H1 (cell line): ENCODE measurements around the gene HMCN2. TPM values are rescaled to one million over a fixed set of nuclear protein-coding genes. Genes with fewer than 3 reads are reported as not detected.

Experiments used
- CTCF ChIA-PET: fragments of 300-600 bp; sonication (Branson Sonifier 250); formaldehyde crosslinking; loops from one replicate; lab custom pipeline; 2021; ENCODE audit not compliant: partially characterized antibody; lab: Charles Lee
- POLR2A ChIA-PET: fragments of 300-600 bp; sonication (Branson Sonifier 250); formaldehyde crosslinking; loops from one replicate; lab custom pipeline; 2021; ENCODE audit warnings: inconsistent platforms; ENCODE audit not compliant: partially characterized antibody; lab: Charles Lee
- DNase-seq, 2 experiments: peaks; one replicate each; pipeline versions ENCODE4 v3.0.0 to v3.0.0-alpha.2; 2010 to 2022; ENCODE audit warnings: low spot score in 2 of 2, low read depth in 1 of 2, mixed read lengths in 1 of 2
- FAIRE-seq: peaks from 2 replicates; lab custom pipeline; 2011; peaks lifted over from hg19 to GRCh38; lab: Jason Lieb, UNC
- H2AFZ ChIP-seq: 2 replicates; pipeline ENCODE4 v1.8.1; 2012; ENCODE audit warnings: low read length, inconsistent platforms
- H2AK5ac ChIP-seq: 2 replicates; pipeline ENCODE4 v1.6.1; 2013; ENCODE audit warnings: low read depth, low read length
- H2BK120ac ChIP-seq: replicated peaks from 2 replicates; pipeline ENCODE3; 2013; ENCODE audit warnings: low read depth, low read length, inconsistent platforms
- H2BK12ac ChIP-seq: 2 replicates; pipeline ENCODE4 v1.6.1; 2013; ENCODE audit warnings: low read depth, low read length
- H2BK15ac ChIP-seq: 2 replicates; pipeline ENCODE4 v1.6.1; 2013; ENCODE audit warnings: low read length
- H2BK20ac ChIP-seq: 2 replicates; pipeline ENCODE4 v1.6.1; 2013; ENCODE audit warnings: low read length
- H2BK5ac ChIP-seq: 2 replicates; pipeline ENCODE4 v1.6.1; 2013; ENCODE audit warnings: low read depth, low read length
- H3K14ac ChIP-seq: 2 replicates; pipeline ENCODE4 v1.6.1; 2013; ENCODE audit warnings: inconsistent platforms; ENCODE audit not compliant: insufficient read length
- H3K18ac ChIP-seq: 2 replicates; pipeline ENCODE4 v1.6.1; 2013; ENCODE audit warnings: low read length; ENCODE audit errors: extremely low read depth
- H3K23ac ChIP-seq: 2 replicates; pipeline ENCODE4 v1.6.1; 2013; ENCODE audit warnings: inconsistent platforms; ENCODE audit not compliant: insufficient read length
- H3K23me2 ChIP-seq: 2 replicates; pipeline ENCODE4 v1.6.1; 2013; ENCODE audit warnings: low read depth, low read length
- H3K27ac ChIP-seq: 2 replicates; pipeline ENCODE4 v1.6.1; 2011; ENCODE audit warnings: low read depth, low read length, inconsistent platforms
- H3K27me3 ChIP-seq, 4 experiments: replicated peaks in 1 of 4; 1 replicate in 1 of 4; 2 replicates in 3 of 4; pipeline versions ENCODE4 v1.6.1 to v1.8.1; 2011 to 2013; ENCODE audit warnings: low read length in 3 of 4, mild to moderate bottlenecking in 3 of 4, inconsistent platforms in 2 of 4, mixed read lengths in 2 of 4, moderate library complexity in 1 of 4; ENCODE audit not compliant: control insufficient read depth in 3 of 4, insufficient read depth in 3 of 4; ENCODE audit errors: extremely low read depth in 1 of 4
- H3K36me3 ChIP-seq, 4 experiments: 2 replicates each; pipeline versions ENCODE4 v1.6.1 to v1.8.1; 2011 to 2013; ENCODE audit warnings: mild to moderate bottlenecking in 4 of 4, low read length in 3 of 4, moderate library complexity in 2 of 4, control low read depth in 1 of 4, inconsistent platforms in 1 of 4; ENCODE audit not compliant: insufficient read depth in 4 of 4, control insufficient read depth in 2 of 4
- H3K4ac ChIP-seq: replicated peaks from 2 replicates; pipeline ENCODE3; 2013; ENCODE audit warnings: low read length, low read depth, mixed read lengths, inconsistent platforms; ENCODE audit not compliant: insufficient read length
- H3K4me1 ChIP-seq, 4 experiments: replicated peaks in 1 of 4; 1 replicate in 1 of 4; 2 replicates in 3 of 4; pipeline versions ENCODE4 v1.6.1 to v1.8.1; 2011 to 2013; ENCODE audit warnings: low read length in 3 of 4, inconsistent platforms in 2 of 4, mixed read lengths in 1 of 4; ENCODE audit not compliant: insufficient read depth in 4 of 4, control insufficient read depth in 3 of 4
- H3K4me2 ChIP-seq, 2 experiments: 2 replicates each; pipeline versions ENCODE4 v1.6.1 to v1.8.1; 2011 to 2013; ENCODE audit warnings: low read depth in 2 of 2, low read length in 2 of 2, control low read depth in 1 of 2, inconsistent platforms in 1 of 2, mild to moderate bottlenecking in 1 of 2; ENCODE audit not compliant: insufficient read depth in 1 of 2
- H3K4me3 ChIP-seq, 4 experiments: fragments of 200-600, 300-600 bp in 1 of 4; sonication (generic), shearing (Covaris generic), sonication (Bioruptor Twin) in 1 of 4; 2 replicates each; pipeline versions ENCODE4 v1.5.1 to v1.8.1; 2011 to 2016; ENCODE audit warnings: low read length in 4 of 4, low read depth in 3 of 4, control low read depth in 2 of 4, inconsistent platforms in 2 of 4, mild to moderate bottlenecking in 2 of 4, mixed read lengths in 1 of 4, moderate library complexity in 1 of 4; ENCODE audit not compliant: insufficient read depth in 2 of 4; ENCODE audit errors: extremely low read depth in 1 of 4
- H3K56ac ChIP-seq: replicated peaks from 2 replicates; pipeline ENCODE3; 2013; ENCODE audit warnings: low read depth, mild to moderate bottlenecking, mixed read lengths, low read length, inconsistent platforms; ENCODE audit not compliant: insufficient read length
- H3K79me1 ChIP-seq: 2 replicates; pipeline ENCODE4 v1.6.1; 2013; ENCODE audit warnings: low read depth, low read length, control low read depth
- H3K79me2 ChIP-seq, 2 experiments: 2 replicates each; pipeline versions ENCODE4 v1.6.1 to v1.8.1; 2012 to 2013; ENCODE audit warnings: low read length in 2 of 2, mild to moderate bottlenecking in 2 of 2, inconsistent platforms in 1 of 2; ENCODE audit not compliant: insufficient read depth in 2 of 2, control insufficient read depth in 1 of 2
- H3K9ac ChIP-seq, 4 experiments: replicated peaks in 1 of 4; 1 replicate in 1 of 4; 2 replicates in 3 of 4; pipeline versions ENCODE4 v1.6.1 to v1.8.1; 2011 to 2013; ENCODE audit warnings: low read depth in 3 of 4, low read length in 3 of 4, control low read depth in 2 of 4, mild to moderate bottlenecking in 2 of 4, moderate library complexity in 2 of 4, inconsistent platforms in 1 of 4; ENCODE audit errors: extremely low read depth in 1 of 4
- H3K9me3 ChIP-seq, 2 experiments: 2 replicates each; pipeline versions ENCODE4 v1.6.1 to v1.8.1; 2012 to 2013; ENCODE audit warnings: mild to moderate bottlenecking in 2 of 2, moderate library complexity in 2 of 2, control low read depth in 1 of 2, inconsistent platforms in 1 of 2, low read depth in 1 of 2, low read length in 1 of 2, mixed read lengths in 1 of 2; ENCODE audit not compliant: insufficient read depth in 2 of 2
- H4K20me1 ChIP-seq, 2 experiments: replicated peaks in 1 of 2; 2 replicates each; pipeline versions ENCODE3 to v1.8.1; 2011 to 2013; ENCODE audit warnings: inconsistent platforms in 2 of 2, low read length in 2 of 2, mild to moderate bottlenecking in 1 of 2; ENCODE audit not compliant: insufficient read depth in 2 of 2, control insufficient read depth in 1 of 2
- H4K5ac ChIP-seq: 2 replicates; pipeline ENCODE4 v1.6.1; 2013; ENCODE audit warnings: low read length, low read depth, mixed read lengths, inconsistent platforms; ENCODE audit not compliant: insufficient read length
- H4K8ac ChIP-seq: 2 replicates; pipeline ENCODE4 v1.8.0; 2013; ENCODE audit warnings: mild to moderate bottlenecking, moderate library complexity, low read length, inconsistent platforms; ENCODE audit not compliant: insufficient read depth; ENCODE audit errors: extremely low read depth
- H4K91ac ChIP-seq: replicated peaks from 2 replicates; pipeline ENCODE3; 2013; ENCODE audit warnings: low read length, mixed read lengths, inconsistent platforms; ENCODE audit not compliant: insufficient read length
- CEBPB ChIP-seq: IDR thresholded peaks from 2 replicates; pipeline ENCODE4 v1.6.1; 2012; ENCODE audit warnings: low read depth, low read length
- CREB1 ChIP-seq: IDR thresholded peaks from 2 replicates; pipeline ENCODE4 v1.6.1; 2012; ENCODE audit warnings: inconsistent platforms
- EZH2 ChIP-seq: fragments of 200-600 bp; sonication (generic); IDR thresholded peaks from 2 replicates; pipeline ENCODE4 v1.7.1; 2012; ENCODE audit warnings: low read depth, mild to moderate bottlenecking, moderate library complexity, low read length, inconsistent platforms; ENCODE audit not compliant: severe bottlenecking
- JUND ChIP-seq: IDR thresholded peaks from 2 replicates; pipeline ENCODE4 v1.6.1; 2011; ENCODE audit warnings: mild to moderate bottlenecking, improper control_type of control experiment, low read length
- RFX5 ChIP-seq: IDR thresholded peaks from 2 replicates; pipeline ENCODE4 v1.6.1; 2011; ENCODE audit warnings: low read depth, low read length, improper control_type of control experiment, borderline replicate concordance
- WGBS, 2 experiments: shearing (Covaris generic) in 1 of 2; methylation state at CpG; one replicate each; pipeline versions ENCODE4 v1.1.6 to v1.1.7; 2013 to 2015; ENCODE audit warnings: low lambda C conversion rate in 2 of 2, mixed read lengths in 2 of 2, inconsistent platforms in 1 of 2, low coverage in 1 of 2, missing lambda C conversion rate in 1 of 2; ENCODE audit not compliant: insufficient replicate concordance in 2 of 2, insufficient coverage in 1 of 2, insufficient read length in 1 of 2; ENCODE audit errors: extremely low coverage in 1 of 2, missing lambda C conversion rate in 1 of 2; 5-methylcytosine and 5-hydroxymethylcytosine counted together
- polyA plus RNA-seq, 7 experiments: library from polyadenylated mRNA; depleted of rRNA in 3 of 7; stranded (reverse) in 5 of 7; unstranded in 2 of 7; fragments of >200 nt in 5 of 7; fragments of 200-250 nt in 2 of 7; gene quantifications; 1 replicate in 5 of 7; 2 replicates in 1 of 7; 4 replicates in 1 of 7; pipeline versions ENCODE4 v1.2.1 to v1.2.3, GENCODE V29; 2011 to 2013; ENCODE audit warnings: missing spikeins in 2 of 7, mixed read lengths in 2 of 7
- total RNA-seq: library from RNA; stranded (reverse); fragmentation: NEBNext Ultra II Directional; extraction: Animal tissue kit (Norgen Biotek cat#: 25700); gene quantifications from 2 replicates; pipeline ENCODE4 v1.2.1, GENCODE V29; 2021

HMCN2 gene
- total and polyA plus RNA-seq, 2 of the 8 experiments (the other 6 are each of a cell fraction or from before 2014, with no cell fraction given), result 5.0 to 9.1 TPM

DNA sequence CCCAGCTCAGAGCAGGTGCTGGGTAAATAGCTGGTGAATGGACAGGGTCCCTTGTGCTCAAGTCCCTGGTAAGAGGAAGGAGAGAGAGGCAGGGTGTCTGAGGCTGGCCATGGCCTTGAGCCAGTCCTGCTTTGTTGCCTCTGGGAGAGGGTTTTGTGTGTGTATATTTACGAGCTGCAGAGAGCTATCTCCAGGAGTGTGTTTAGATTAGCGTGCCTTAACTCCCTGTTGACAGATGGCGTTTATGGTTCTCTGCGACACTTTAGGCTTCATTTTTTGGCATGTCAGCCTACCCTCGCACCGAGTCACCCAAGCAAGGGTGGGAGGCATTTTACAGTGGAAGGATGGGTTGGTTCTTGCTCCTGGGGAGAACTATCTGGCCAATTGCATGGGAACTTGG, 22.2 kb downstream of the HMCN2 start:
- no peaks in the 10 kb centered on the region for H3K23me2 ChIP-seq
- H4K5ac ChIP-seq, result no peak overlapping the region
- H3K4me2 ChIP-seq, result no peak overlapping the region
- H4K91ac ChIP-seq, result no peak overlapping the region
- H2BK120ac ChIP-seq, result no peak overlapping the region
- no peaks in the 10 kb centered on the region for H4K20me1 ChIP-seq
- H3K4me3 ChIP-seq, result no peak overlapping the region
- peak overlapping the region; percentile 42; the same call in 1 of the 2 replicates for H4K8ac ChIP-seq
- H2BK15ac ChIP-seq, result 0 out of 2 replicates have a peak overlapping the region, but pooled peaks have one; percentile 40
- FAIRE-seq (no peak), DNase-seq (no peak)
- no peaks in the 10 kb centered on the region for H3K79me1 ChIP-seq
- H2BK20ac ChIP-seq, result 0 out of 2 replicates have a peak overlapping the region, but pooled peaks have one; percentile 72
- H2BK12ac ChIP-seq, result no peak overlapping the region
- H3K23ac ChIP-seq, result no peak overlapping the region
- no peak overlapping the region for H2AK5ac ChIP-seq
- H2AFZ ChIP-seq, result no peak overlapping the region
- H3K56ac ChIP-seq, result no peak overlapping the region
- ChIA-PET POLR2A (interaction anchor here (1.0 to 2.1 kb wide), 3 partner anchors 10 to 28 kb away, joined by 3 to 5 read pairs (median 4); no protein-coding TSS in a partner anchor), CTCF (interaction anchor here (0.6 to 3.6 kb wide), 10 partner anchors 9 to 419 kb away, joined by 3 to 14 read pairs (median 5); no protein-coding TSS in a partner anchor)
- H3K79me2 ChIP-seq, result no peaks in the 10 kb centered on the region
- no peak overlapping the region for H2BK5ac ChIP-seq
- H3K4me1 ChIP-seq, result peaks cover 0 to 15% (median 7%) of the 10 kb centered on the region in 4 experiments; a peak in 5 of 7 replicates
- H3K4ac ChIP-seq, result no peak overlapping the region
- no peaks in the 10 kb centered on the region for H3K9me3 ChIP-seq
- no peak overlapping the region for H3K14ac ChIP-seq
- 0 out of 8 replicates have a peak, but pooled peaks cover 0 to 3% (median 0%) of the 10 kb centered on the region in 4 experiments for H3K36me3 ChIP-seq
- 92% methylated on average over 6 of the region's 6 CpGs; no CpG with 5 or more reads in 1 of the 2 experiments for WGBS, 2 experiments
- H3K18ac ChIP-seq, result no peak overlapping the region
- TF ChIP-seq JUND (no peak), CEBPB (no peak), CREB1 (no peak), RFX5 (no peak), EZH2 (no peak)
- no peaks in the 10 kb centered on the region for H3K27me3 ChIP-seq
- no peak overlapping the region for H3K27ac ChIP-seq
- H3K9ac ChIP-seq, result no peak overlapping the region
